Activated CD4-positive, CD25-positive, alpha-beta regulatory T cell (primary cell): ENCODE data around the gene FAAH.
"Not testable (repeated sequence)": the region's sequence is repeated elsewhere in the genome, so short reads cannot be mapped to it uniquely, and the experiment has no call there.

Experiments
- DNase-seq, 4 experiments: peaks; one replicate each; lab custom pipeline; 2025; lab: John Stamatoyannopoulos, UW

Gene FAAH

GRCh38 chr1:46394108-46394871 is at the start of gene FAAH:
FAAH (plus strand) TSS chr1:46394317; CDS start chr1:46394349, 32 bp downstream.
- no peak for DNase-seq

- no peak for DNase-seq
Measured at GRCh38 chr1:46344481-46344880, 49.6 kb upstream of the FAAH start.

- no peak for DNase-seq
Measured at GRCh38 chr1:46345281-46345680, 48.8 kb upstream of the FAAH start.

GRCh38 chr1:46352363-46352762 is 41.8 kb upstream of the FAAH start:
- DNase-seq = no peak

GRCh38 chr1:46355920-46356319 is 38.2 kb upstream of the FAAH start:
- not testable (repeated sequence) for DNase-seq

GRCh38 chr1:46362158-46362557 is 32.0 kb upstream of the FAAH start:
- no peak for DNase-seq

GRCh38 chr1:46363121-46363520 is 31.0 kb upstream of the FAAH start:
- DNase-seq = no peak

- DNase-seq = no peak
Measured at GRCh38 chr1:46364612-46365011, 29.5 kb upstream of the FAAH start.

- not testable (repeated sequence) for DNase-seq
Measured at GRCh38 chr1:46365796-46366195, 28.3 kb upstream of the FAAH start.

GRCh38 chr1:46367072-46367471 is 27.0 kb upstream of the FAAH start:
- DNase-seq = no peak

GRCh38 chr1:46367701-46368100 is 26.4 kb upstream of the FAAH start:
- DNase-seq = not testable (repeated sequence)

GRCh38 chr1:46368791-46369190 is 25.3 kb upstream of the FAAH start:
- no peak for DNase-seq

GRCh38 chr1:46369542-46370213 is 24.4 kb upstream of the FAAH start:
- DNase-seq = no peak

- DNase-seq = no peak
Measured at GRCh38 chr1:46370214-46370633, 23.9 kb upstream of the FAAH start.

GRCh38 chr1:46372431-46372830 is 21.7 kb upstream of the FAAH start:
- no peak for DNase-seq

- no peak for DNase-seq
Measured at GRCh38 chr1:46379996-46380395, 14.1 kb upstream of the FAAH start.

GRCh38 chr1:46380508-46380907 is 13.6 kb upstream of the FAAH start:
- DNase-seq = no peak

- DNase-seq = no peak
Measured at GRCh38 chr1:46393510-46393909, 607 bp upstream of the FAAH start.

- DNase-seq = no peak
Measured at GRCh38 chr1:46394872-46395465, 852 bp downstream of the FAAH start.

- no peak for DNase-seq
Measured at GRCh38 chr1:46396441-46397398, 2.6 kb downstream of the FAAH start.

- no peak for DNase-seq
Measured at GRCh38 chr1:46399307-46399706, 5.2 kb downstream of the FAAH start.

GRCh38 chr1:46400421-46400820 is 6.3 kb downstream of the FAAH start:
- no peak for DNase-seq
